HCT116 (cell line): ENCODE data around the gene YOD1. TPM values are rescaled to one million over a fixed set of nuclear protein-coding genes. Genes with fewer than 3 reads are reported as not detected.

Source experiments
- ATAC-seq: fragments of 200-7000 bp; cut with Tn5 transposase; 2 replicates; pipeline ENCODE4 v1.9.1; 2020; ENCODE audit warnings: mild to moderate bottlenecking, moderate library complexity
- BruUV-seq: library from RNA; stranded (reverse); fragments of 400-500 nt; replicated peaks from 2 replicates; lab custom pipeline; 2021; lab: Mats Ljungman, UMichigan
- CTCF ChIA-PET: fragments of 300-600 bp; sonication (Branson Sonifier 250); formaldehyde crosslinking; loops from one replicate; lab custom pipeline; 2021; ENCODE audit warnings: antibody characterized with exemption; lab: Charles Lee
- POLR2A ChIA-PET: fragments of 300-600, 350-600 bp; sonication (Branson Sonifier 250); formaldehyde crosslinking; loops from one replicate; lab custom pipeline; 2021; ENCODE audit warnings: antibody characterized with exemption; lab: Charles Lee
- RAD21 ChIA-PET, 2 experiments: fragments of 300-600 bp; sonication (Branson Sonifier 250); formaldehyde crosslinking; loops; one replicate each; lab custom pipeline; 2023; ENCODE audit warnings: low total read pairs in 2 of 2; ENCODE audit not compliant: uncharacterized antibody in 2 of 2, unreplicated experiment in 2 of 2, low non-redundant PET in 1 of 2; lab: Charles Lee
- DNase-seq: peaks from one replicate; pipeline ENCODE4 v3.0.0-alpha.2; 2010; ENCODE audit warnings: low read depth, low spot score
- H2AFZ ChIP-seq: fragments of 200-600 bp; shearing (Covaris generic), sonication (generic); 2 replicates; pipeline ENCODE4 v1.6.1; 2017; ENCODE audit warnings: low read depth, mixed run types, mixed read lengths, antibody characterized with exemption, low read length; ENCODE audit not compliant: poor library complexity, severe bottlenecking
- H3K27ac ChIP-seq: 2 replicates; pipeline ENCODE4 v1.5.1; 2012; ENCODE audit warnings: low read depth, low read length
- H3K27me3 ChIP-seq: fragments of 200-600 bp; sonication (generic); 2 replicates; pipeline ENCODE4 v1.6.1; 2016; ENCODE audit warnings: mixed run types, low read length, mixed read lengths; ENCODE audit not compliant: insufficient read depth
- H3K36me3 ChIP-seq, 2 experiments: fragments of 200-500 bp in 1 of 2; fragments of 200-600 bp in 1 of 2; sonication (Bioruptor generic) in 1 of 2; sonication (generic) in 1 of 2; 2 replicates each; pipeline versions ENCODE4 v1.5.1 to v1.6.1; 2014 to 2016; ENCODE audit warnings: low read length in 2 of 2, inconsistent platforms in 1 of 2, mixed read lengths in 1 of 2, mixed run types in 1 of 2; ENCODE audit not compliant: insufficient read depth in 2 of 2, control insufficient read depth in 1 of 2
- H3K4me1 ChIP-seq, 2 experiments: fragments of 200-600 bp in 1 of 2; sonication (generic) in 1 of 2; 2 replicates each; pipeline versions ENCODE4 v1.5.1 to v1.6.1; 2012 to 2017; ENCODE audit warnings: low read length in 2 of 2, inconsistent platforms in 1 of 2, mild to moderate bottlenecking in 1 of 2, mixed read lengths in 1 of 2, mixed run types in 1 of 2, moderate library complexity in 1 of 2; ENCODE audit not compliant: insufficient read depth in 2 of 2, control insufficient read depth in 1 of 2
- H3K4me2 ChIP-seq: fragments of 200-600 bp; sonication (generic); 2 replicates; pipeline ENCODE4 v1.6.1; 2017; ENCODE audit warnings: mixed run types, low read length, mixed read lengths
- H3K4me3 ChIP-seq, 2 experiments: fragments of 200-600 bp in 1 of 2; sonication (generic) in 1 of 2; replicated peaks in 1 of 2; 2 replicates each; pipeline ENCODE4 v1.5.1; 2011 to 2016; ENCODE audit warnings: low read length in 2 of 2, control low read depth in 1 of 2, low read depth in 1 of 2, mild to moderate bottlenecking in 1 of 2, mixed read lengths in 1 of 2, mixed run types in 1 of 2
- H3K79me2 ChIP-seq: fragments of 200-600 bp; sonication (generic); 2 replicates; pipeline ENCODE4 v1.6.1; 2017; ENCODE audit warnings: mild to moderate bottlenecking, mixed run types, low read length, moderate library complexity, mixed read lengths; ENCODE audit not compliant: insufficient read depth
- H3K9ac ChIP-seq: fragments of 200-600 bp; sonication (generic); 2 replicates; pipeline ENCODE4 v1.6.1; 2016; ENCODE audit warnings: low read length, mixed read lengths
- H3K9me2 ChIP-seq: fragments of 200-600 bp; sonication (generic), shearing (Covaris generic); 2 replicates; pipeline ENCODE4 v1.6.1; 2017; ENCODE audit warnings: mixed run types, mild to moderate bottlenecking, moderate library complexity; ENCODE audit not compliant: insufficient read depth
- H3K9me3 ChIP-seq, 2 experiments: fragments of 200-500 bp in 1 of 2; fragments of 200-600 bp in 1 of 2; sonication (Bioruptor generic) in 1 of 2; sonication (generic) in 1 of 2; 2 replicates each; pipeline ENCODE4 v1.6.1; 2014 to 2017; ENCODE audit warnings: low read length in 2 of 2, mixed read lengths in 2 of 2, inconsistent platforms in 1 of 2, low read depth in 1 of 2, mild to moderate bottlenecking in 1 of 2, mixed run types in 1 of 2, moderate library complexity in 1 of 2; ENCODE audit not compliant: control insufficient read depth in 1 of 2, insufficient read depth in 1 of 2
- H4K20me1 ChIP-seq: fragments of 200-600 bp; sonication (generic), shearing (Covaris generic); 2 replicates; pipeline ENCODE4 v1.6.1; 2017; ENCODE audit warnings: mixed run types, mild to moderate bottlenecking, moderate library complexity; ENCODE audit not compliant: insufficient read depth
- ATF3 ChIP-seq: IDR thresholded peaks from 2 replicates; pipeline ENCODE4 v1.6.1; 2012
- CBX3 ChIP-seq: IDR thresholded peaks from 2 replicates; pipeline ENCODE4 v1.6.1; 2012; ENCODE audit warnings: low read depth
- EGR1 ChIP-seq: IDR thresholded peaks from 2 replicates; pipeline ENCODE4 v1.6.1; 2012; ENCODE audit warnings: low read depth
- ELF1 ChIP-seq: IDR thresholded peaks from 2 replicates; pipeline ENCODE4 v1.6.1; 2012; ENCODE audit warnings: low read depth, borderline replicate concordance
- EZH2 ChIP-seq: fragments of 200-600 bp; sonication (generic); IDR thresholded peaks from 2 replicates; pipeline ENCODE4 v1.6.1; 2017; ENCODE audit warnings: antibody characterized with exemption, mixed run types
- FOSL1 ChIP-seq: IDR thresholded peaks from 2 replicates; pipeline ENCODE4 v1.6.1; 2012; ENCODE audit warnings: low read depth
- JUND ChIP-seq: IDR thresholded peaks from 2 replicates; pipeline ENCODE4 v1.6.1; 2012
- MAX ChIP-seq: IDR thresholded peaks from 2 replicates; pipeline ENCODE4 v1.6.1; 2012
- RAD21 ChIP-seq: IDR thresholded peaks from 2 replicates; pipeline ENCODE4 v1.6.1; 2012; ENCODE audit warnings: low read depth, mild to moderate bottlenecking
- SRF ChIP-seq: IDR thresholded peaks from 2 replicates; pipeline ENCODE4 v1.6.1; 2012; ENCODE audit warnings: low read depth
- TCF7L2 ChIP-seq: IDR thresholded peaks from 2 replicates; pipeline ENCODE4 v1.7.0; 2011; ENCODE audit warnings: borderline replicate concordance, inconsistent platforms; ENCODE audit not compliant: insufficient read depth, insufficient read length; ENCODE audit errors: extremely low read depth
- YY1 ChIP-seq: IDR thresholded peaks from 2 replicates; pipeline ENCODE4 v1.6.1; 2011; ENCODE audit warnings: low read length, low read depth, moderate library complexity, mild to moderate bottlenecking; ENCODE audit not compliant: insufficient replicate concordance; ENCODE audit errors: extremely low read depth
- ZNF274 ChIP-seq: fragments of 200-500 bp; sonication (Bioruptor generic); IDR thresholded peaks from 2 replicates; pipeline ENCODE4 v1.6.1; 2014; ENCODE audit warnings: mild to moderate bottlenecking, low read depth, low read length, inconsistent platforms
- intact Hi-C: fragments of 100-400 bp; cut with micrococcal nuclease; formaldehyde crosslinking; loops from 2 replicates; pipeline ENCODE4 v1.10.0; 2022
- total RNA-seq: library from RNA; stranded (reverse); gene quantifications from one replicate; pipeline ENCODE4 v1.2.1, GENCODE V29; 2021; ENCODE audit not compliant: unreplicated experiment

The YOD1 gene
- total RNA-seq, 1 experiment from 2014 or later, result 13.6 TPM

- Histone ChIP-seq H3K79me2 (no peaks in the 10 kb centered on the region), H3K27me3 (no peaks in the 10 kb centered on the region), H3K9ac (no peak overlapping the region), H3K4me2 (no peak overlapping the region), H3K27ac (no peak overlapping the region), H3K36me3 (peaks cover 3 to 14% of the 10 kb centered on the region in 2 experiments; a peak in 2 of 4 replicates), H3K9me2 (no peaks in the 10 kb centered on the region), H4K20me1 (no peaks in the 10 kb centered on the region), H3K9me3 (no peaks in the 10 kb centered on the region), H3K4me1 (no peaks in the 10 kb centered on the region), H3K4me3 (no peak overlapping the region), H2AFZ (no peak overlapping the region)
- RAD21 ChIA-PET, result no interaction called here
- DNase-seq (no peak), ATAC-seq (no peak)
- TF ChIP-seq ELF1 (no peak), ZNF274 (no peak), MAX (no peak), TCF7L2 (no peak), JUND (no peak), EGR1 (no peak), FOSL1 (no peak), YY1 (no peak)
- intact Hi-C loops, result no loop called here
- POLR2A ChIA-PET, result no interaction called here
- no TSS peak for BruUV-seq
- CTCF ChIA-PET, result no interaction called here
Measured at GRCh38 chr1:207063014-207063413, 12.0 kb upstream of the YOD1 start.

GRCh38 chr1:207062058-207062457 is 11.1 kb upstream of the YOD1 start:
- POLR2A ChIA-PET, result no interaction called here

More at GRCh38 chr1:207062058-207062457, 11.1 kb upstream of the YOD1 start:
- Histone ChIP-seq H3K36me3 (peaks cover 0 to 7% of the 10 kb centered on the region in 2 experiments; a peak in 1 of 4 replicates), H3K4me1 (no peaks in the 10 kb centered on the region), H3K9ac (no peak overlapping the region), H3K9me2 (no peaks in the 10 kb centered on the region), H3K79me2 (no peaks in the 10 kb centered on the region), H2AFZ (no peak overlapping the region), H4K20me1 (no peaks in the 10 kb centered on the region), H3K4me2 (no peak overlapping the region)
- BruUV-seq, result no TSS peak
- intact Hi-C loops, result no loop called here
- TF ChIP-seq ELF1 (no peak), ATF3 (no peak), CBX3 (no peak), EZH2 (no peak), RAD21 (no peak), SRF (no peak), EGR1 (no peak)
- TF ChIP-seq, all 23 proteins: peak for 0
- H3K27me3 ChIP-seq, result no peaks in the 10 kb centered on the region
- DNase-seq, result no peak
- ATAC-seq, result no peak
- H3K4me3 ChIP-seq, result no peak overlapping the region
- no peaks in the 10 kb centered on the region for H3K9me3 ChIP-seq
- CTCF ChIA-PET, result no interaction called here
- RAD21 ChIA-PET, result no interaction called here
- H3K27ac ChIP-seq, result no peak overlapping the region
